KOPT-K1 (cell line): ENCODE data around the gene SRRT.
"Not testable (repeated sequence)": the region's sequence is repeated elsewhere in the genome, so short reads cannot be mapped to it uniquely, and the experiment has no call there.

Experiments
- H3K27ac ChIP-seq: fragments of 200-600 bp; sonication (generic); 2 replicates; pipeline ENCODE4 v1.5.1; 2016; ENCODE audit warnings: antibody characterized with exemption, mild to moderate bottlenecking, low read depth, low read length; ENCODE audit not compliant: poor library complexity, severe bottlenecking
- H3K36me3 ChIP-seq: fragments of 200-600 bp; sonication (generic); 2 replicates; pipeline ENCODE4 v1.5.1; 2017; ENCODE audit warnings: antibody characterized with exemption, mild to moderate bottlenecking, low read length, moderate library complexity; ENCODE audit not compliant: insufficient read depth
- H3K9me3 ChIP-seq: fragments of 200-600 bp; sonication (generic); 2 replicates; pipeline ENCODE4 v1.5.1; 2017; ENCODE audit warnings: antibody characterized with exemption, low read length, mild to moderate bottlenecking; ENCODE audit not compliant: insufficient read depth, poor library complexity, severe bottlenecking

Gene SRRT

GRCh38 chr7:100839361-100839760, 35.5 kb upstream of the SRRT start:
- Histone ChIP-seq H3K36me3 (no peaks in the 10 kb centered on the region), H3K9me3 (no peaks in the 10 kb centered on the region), H3K27ac (no peak overlapping the region)

- no peaks in the 10 kb centered on the region for H3K36me3 ChIP-seq
- no peak overlapping the region for H3K27ac ChIP-seq
- H3K9me3 ChIP-seq: no peaks in the 10 kb centered on the region
Measured at GRCh38 chr7:100840470-100841100, 34.3 kb upstream of the SRRT start.

GRCh38 chr7:100847360-100847759, 27.5 kb upstream of the SRRT start:
- Histone ChIP-seq H3K36me3 (no peaks in the 10 kb centered on the region), H3K27ac (no peak overlapping the region), H3K9me3 (no peaks in the 10 kb centered on the region)

- H3K27ac ChIP-seq: peak within 1 kb of the TSS; percentile 58
- no peaks in the 10 kb centered on the region for H3K36me3 ChIP-seq
- H3K9me3 ChIP-seq: no peaks in the 10 kb centered on the region
Measured at GRCh38 chr7:100852048-100852872, 22.6 kb upstream of the SRRT start, which contains the start of gene SLC12A9. SLC12A9 (plus strand) TSS chr7:100852713; CDS start chr7:100854198, 1,485 bp downstream.

- H3K9me3 ChIP-seq: no peaks in the 10 kb centered on the region
- H3K36me3 ChIP-seq: no peaks in the 10 kb centered on the region; the same call in 1 of the 2 replicates
- H3K27ac ChIP-seq: no peak overlapping the region
Measured at GRCh38 chr7:100854146-100854895, 20.6 kb upstream of the SRRT start.

- H3K27ac ChIP-seq, H3K36me3 ChIP-seq, H3K9me3 ChIP-seq: not testable (repeated sequence)
Measured at GRCh38 chr7:100854899-100855298, 20.0 kb upstream of the SRRT start.

GRCh38 chr7:100855515-100855914, 19.4 kb upstream of the SRRT start:
- Histone ChIP-seq H3K9me3 (no peaks in the 10 kb centered on the region), H3K27ac (no peak overlapping the region), H3K36me3 (peaks cover 6% of the 10 kb centered on the region; the same call in 1 of the 2 replicates)

- Histone ChIP-seq H3K27ac (no peak overlapping the region), H3K36me3 (peaks cover 14% of the 10 kb centered on the region; the same call in 1 of the 2 replicates)
Measured at GRCh38 chr7:100856871-100857282, 18.0 kb upstream of the SRRT start.

GRCh38 chr7:100859856-100860255, 15.0 kb upstream of the SRRT start:
- Histone ChIP-seq H3K27ac (no peak overlapping the region), H3K9me3 (no peaks in the 10 kb centered on the region), H3K36me3 (peaks cover 36% of the 10 kb centered on the region; the same call in 1 of the 2 replicates)

More at GRCh38 chr7:100856871-100857282, 18.0 kb upstream of the SRRT start:
- no peaks in the 10 kb centered on the region for H3K9me3 ChIP-seq

GRCh38 chr7:100860702-100861615, 13.9 kb upstream of the SRRT start:
- Histone ChIP-seq H3K36me3 (peaks cover 36% of the 10 kb centered on the region; the same call in 1 of the 2 replicates), H3K27ac (no peak overlapping the region), H3K9me3 (no peaks in the 10 kb centered on the region)

GRCh38 chr7:100861616-100861985, 13.3 kb upstream of the SRRT start:
- peaks cover 36% of the 10 kb centered on the region; the same call in 1 of the 2 replicates for H3K36me3 ChIP-seq
- H3K9me3 ChIP-seq: no peaks in the 10 kb centered on the region
- H3K27ac ChIP-seq: no peak overlapping the region

- Histone ChIP-seq H3K36me3 (peaks cover 36% of the 10 kb centered on the region; the same call in 1 of the 2 replicates), H3K9me3 (no peaks in the 10 kb centered on the region), H3K27ac (no peak overlapping the region)
Measured at GRCh38 chr7:100863406-100863950, 11.4 kb upstream of the SRRT start.

GRCh38 chr7:100864263-100864845, 10.5 kb upstream of the SRRT start:
- Histone ChIP-seq H3K27ac (no peak overlapping the region), H3K9me3 (no peaks in the 10 kb centered on the region), H3K36me3 (peaks cover 36% of the 10 kb centered on the region; the same call in 1 of the 2 replicates)
